Esophagus squamous epithelium (tissue), 5 donors: ENCODE measurements around the gene RBM28. TPM values are rescaled to one million over a fixed set of nuclear protein-coding genes. Genes with fewer than 3 reads are reported as not detected.

ENCODE experiments used
- DNase-seq: peaks from one replicate; lab custom pipeline; 2025; lab: John Stamatoyannopoulos, UW
- H3K27ac ChIP-seq, 4 donors: fragments of 200-600 bp; sonication (generic); one replicate each; pipeline ENCODE4 v1.5.1; 2016 to 2019; ENCODE audit warnings: mild to moderate bottlenecking in 1 of 4
- H3K27me3 ChIP-seq, 4 donors: fragments of 200-600 bp; sonication (generic); 1 replicate in 3 of 4; 2 replicates in 1 of 4; pipeline versions ENCODE4 v1.5.1 to v1.6.0; 2017 to 2021; ENCODE audit warnings: antibody characterized with exemption in 1 of 4
- H3K36me3 ChIP-seq, 3 donors: fragments of 200-600 bp; sonication (generic); one replicate each; pipeline ENCODE4 v1.5.1; 2016 to 2019
- H3K4me1 ChIP-seq, 3 donors: fragments of 200-600 bp; sonication (generic); one replicate each; pipeline ENCODE4 v1.5.1; 2017 to 2019
- H3K4me3 ChIP-seq, 4 donors: fragments of 200-600 bp; sonication (generic); 1 replicate in 3 of 4; 2 replicates in 1 of 4; pipeline ENCODE4 v1.5.1; 2016 to 2019; ENCODE audit warnings: mild to moderate bottlenecking in 2 of 4, moderate library complexity in 1 of 4
- H3K9me3 ChIP-seq, 3 donors: fragments of 200-600 bp; sonication (generic); one replicate each; pipeline ENCODE4 v1.5.1; 2016 to 2019
- POLR2A ChIP-seq, 4 donors: fragments of 450-650 bp; IDR thresholded peaks; one replicate each; pipeline ENCODE4 v1.6.1; 2017; ENCODE audit warnings: antibody characterized with exemption in 4 of 4, mild to moderate bottlenecking in 4 of 4, moderate library complexity in 3 of 4
- WGBS, 2 donors: methylation state at CpG; one replicate each; pipeline ENCODE4 v1.1.5; 2018; 5-methylcytosine and 5-hydroxymethylcytosine counted together
- intact Hi-C: fragments of 100-400 bp; cut with DNase I; formaldehyde crosslinking; loops from one replicate; pipeline ENCODE4 v1.15.0; 2022
- small RNA-seq, 4 donors: library from RNA; depleted of rRNA; stranded (forward); fragments of <200 nt; gene quantifications; one replicate each; pipeline ENCODE3, GENCODE V24; 2016
- total RNA-seq, 4 donors: library from RNA; depleted of rRNA; stranded (reverse); fragments of >200 nt; gene quantifications; one replicate each; pipeline ENCODE4 v1.1.0, GENCODE V29; 2016
- TF ChIP-seq, protein P1 (sequence below), 6 experiments: fragments of 450-650 bp in 4 of 6; fragments of 200-600 bp in 2 of 6; sonication (generic) in 2 of 6; IDR thresholded peaks; one replicate each; pipeline ENCODE4 v1.5.1; 2016 to 2019; ENCODE audit warnings: antibody characterized with exemption in 6 of 6, mild to moderate bottlenecking in 4 of 6, moderate library complexity in 4 of 6
- donor health status: DM: yes; HTN: yes; CAD: no.

The RBM28 gene
- total RNA-seq, 4 donors from 2014 or later = 12.9 to 28.8 (median 18.7) TPM

DNA sequence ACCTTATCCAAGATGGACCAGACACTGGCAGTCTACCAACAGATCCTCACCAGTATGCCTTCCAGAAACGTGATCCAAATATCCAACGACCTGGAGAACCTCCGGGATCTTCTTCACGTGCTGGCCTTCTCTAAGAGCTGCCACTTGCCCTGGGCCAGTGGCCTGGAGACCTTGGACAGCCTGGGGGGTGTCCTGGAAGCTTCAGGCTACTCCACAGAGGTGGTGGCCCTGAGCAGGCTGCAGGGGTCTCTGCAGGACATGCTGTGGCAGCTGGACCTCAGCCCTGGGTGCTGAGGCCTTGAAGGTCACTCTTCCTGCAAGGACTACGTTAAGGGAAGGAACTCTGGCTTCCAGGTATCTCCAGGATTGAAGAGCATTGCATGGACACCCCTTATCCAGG, 89.2 kb downstream of the RBM28 start:
- no peaks in the 10 kb centered on the region for H3K27me3 ChIP-seq
- intact Hi-C loops = no loop called here
- TF ChIP-seq POLR2A (IDR thresholded peaks at IDR 0.05) = no peak
- TF ChIP-seq, protein P1, sequence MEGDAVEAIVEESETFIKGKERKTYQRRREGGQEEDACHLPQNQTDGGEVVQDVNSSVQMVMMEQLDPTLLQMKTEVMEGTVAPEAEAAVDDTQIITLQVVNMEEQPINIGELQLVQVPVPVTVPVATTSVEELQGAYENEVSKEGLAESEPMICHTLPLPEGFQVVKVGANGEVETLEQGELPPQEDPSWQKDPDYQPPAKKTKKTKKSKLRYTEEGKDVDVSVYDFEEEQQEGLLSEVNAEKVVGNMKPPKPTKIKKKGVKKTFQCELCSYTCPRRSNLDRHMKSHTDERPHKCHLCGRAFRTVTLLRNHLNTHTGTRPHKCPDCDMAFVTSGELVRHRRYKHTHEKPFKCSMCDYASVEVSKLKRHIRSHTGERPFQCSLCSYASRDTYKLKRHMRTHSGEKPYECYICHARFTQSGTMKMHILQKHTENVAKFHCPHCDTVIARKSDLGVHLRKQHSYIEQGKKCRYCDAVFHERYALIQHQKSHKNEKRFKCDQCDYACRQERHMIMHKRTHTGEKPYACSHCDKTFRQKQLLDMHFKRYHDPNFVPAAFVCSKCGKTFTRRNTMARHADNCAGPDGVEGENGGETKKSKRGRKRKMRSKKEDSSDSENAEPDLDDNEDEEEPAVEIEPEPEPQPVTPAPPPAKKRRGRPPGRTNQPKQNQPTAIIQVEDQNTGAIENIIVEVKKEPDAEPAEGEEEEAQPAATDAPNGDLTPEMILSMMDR (IDR thresholded peaks at IDR 0.05) = no peak
- DNase-seq = no peak
- no peak overlapping the region for H3K27ac ChIP-seq
- H3K36me3 ChIP-seq = no peaks in the 10 kb centered on the region
- no peak overlapping the region for H3K4me3 ChIP-seq
- no peaks in the 10 kb centered on the region for H3K9me3 ChIP-seq
- 66 to 71% methylated on average over 1 to 5 of the region's 5 CpGs for WGBS, 2 donors
- H3K4me1 ChIP-seq = peaks cover 0 to 23% (median 5%) of the 10 kb centered on the region in 3 donors

DNA sequence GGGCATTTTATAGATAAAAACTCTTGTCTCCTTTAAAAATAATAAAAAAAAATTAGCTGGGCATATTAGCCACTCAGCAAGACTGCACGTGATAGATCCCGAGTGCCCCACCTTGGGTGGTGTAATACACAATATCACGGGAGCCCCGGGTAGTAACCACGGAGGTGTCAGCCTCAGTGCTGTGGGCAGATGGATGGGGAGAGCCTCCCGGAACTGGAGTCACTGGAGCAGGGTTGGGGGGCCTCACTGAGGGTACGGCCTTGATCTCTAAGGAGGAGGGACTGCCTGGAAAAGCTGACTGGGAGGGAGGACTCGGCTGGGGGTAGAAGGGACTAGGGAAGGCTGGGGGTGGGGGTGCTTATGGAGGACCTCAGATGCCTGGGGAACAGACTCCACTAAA, 90.0 kb downstream of the RBM28 start:
- TF ChIP-seq, protein P1 (IDR thresholded peaks at IDR 0.05) = no peak
- TF ChIP-seq POLR2A (IDR thresholded peaks at IDR 0.05) = no peak
- intact Hi-C loops = no loop called here
- Histone ChIP-seq H3K27me3 (no peaks in the 10 kb centered on the region), H3K9me3 (no peaks in the 10 kb centered on the region), H3K4me3 (no peak overlapping the region), H3K36me3 (no peaks in the 10 kb centered on the region), H3K4me1 (peaks cover 0 to 16% (median 5%) of the 10 kb centered on the region in 3 donors), H3K27ac (no peak overlapping the region)
- no peak for DNase-seq
- 86 to 87% methylated on average over 8 of the region's 8 CpGs for WGBS, 2 donors

DNA sequence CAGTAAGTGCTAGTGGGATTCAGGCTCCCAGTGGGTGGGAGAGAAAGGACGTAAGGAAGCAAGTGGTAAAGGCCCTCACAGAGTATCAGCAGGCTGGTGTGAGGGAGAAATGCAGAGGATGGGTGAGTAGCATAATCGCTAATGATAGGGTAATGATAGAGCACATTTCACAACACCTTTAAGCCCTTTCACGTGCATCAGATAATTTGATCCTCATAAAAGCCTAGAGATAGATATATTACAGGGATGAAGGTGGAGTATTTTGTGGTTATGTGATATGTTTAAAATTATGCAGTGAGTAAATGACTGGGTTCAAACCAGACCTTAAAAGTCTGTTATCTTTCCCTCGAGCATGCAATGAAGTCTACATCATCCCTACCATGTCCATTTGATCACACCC, 92.4 kb downstream of the RBM28 start:
- H3K36me3 ChIP-seq = no peaks in the 10 kb centered on the region
- DNase-seq = no peak
- intact Hi-C loops = no loop called here
- 85 to 89% methylated on average over 4 of the region's 4 CpGs for WGBS, 2 donors
- TF ChIP-seq POLR2A (IDR thresholded peaks at IDR 0.05) = no peak
- TF ChIP-seq, protein P1 (IDR thresholded peaks at IDR 0.05) = no peak
- H3K27ac ChIP-seq = no peak overlapping the region
- H3K4me3 ChIP-seq = no peak overlapping the region
- H3K9me3 ChIP-seq = no peaks in the 10 kb centered on the region
- H3K27me3 ChIP-seq = no peaks in the 10 kb centered on the region
- no peaks in the 10 kb centered on the region for H3K4me1 ChIP-seq

Small RNA genes within 50 kb of the gene (small RNA-seq; reads per million reads assigned to genes)
- 0 reads per million in 4 donors for gene RNU7-27P

Other genes starting within 250 kb of the RBM28 start
- not detected for gene LEP, start 102.6 kb downstream of the RBM28 start, total RNA-seq
- gene PRRT4, start 17.8 kb upstream of the RBM28 start, total RNA-seq = 1 to 10 TPM in 3 of 4 donors, under 1 TPM in 1; 0.38 to 1.9 (median 1.5) TPM
- gene IMPDH1, start 66.1 kb upstream of the RBM28 start, total RNA-seq = 10 to 100 TPM; 30.2 to 53.7 (median 41.6) TPM
- 10 to 100 TPM; 17.6 to 53.0 (median 21.9) TPM for gene HILPDA, start 112.0 kb upstream of the RBM28 start, total RNA-seq
- 10 to 100 TPM; 20.2 to 26.6 (median 24.5) TPM for gene METTL2B, start 132.8 kb upstream of the RBM28 start, total RNA-seq